Esophagus squamous epithelium (tissue), 5 donors: ENCODE measurements around the gene COQ7. TPM values are rescaled to one million over a fixed set of nuclear protein-coding genes. Genes with fewer than 3 reads are reported as not detected.

Source experiments
- DNase-seq: peaks from one replicate; lab custom pipeline; 2025; lab: John Stamatoyannopoulos, UW
- H3K27ac ChIP-seq, 4 donors: fragments of 200-600 bp; sonication (generic); one replicate each; pipeline ENCODE4 v1.5.1; 2016 to 2019; ENCODE audit warnings: mild to moderate bottlenecking in 1 of 4
- H3K27me3 ChIP-seq, 4 donors: fragments of 200-600 bp; sonication (generic); 1 replicate in 3 of 4; 2 replicates in 1 of 4; pipeline versions ENCODE4 v1.5.1 to v1.6.0; 2017 to 2021; ENCODE audit warnings: antibody characterized with exemption in 1 of 4
- H3K36me3 ChIP-seq, 3 donors: fragments of 200-600 bp; sonication (generic); one replicate each; pipeline ENCODE4 v1.5.1; 2016 to 2019
- H3K4me1 ChIP-seq, 3 donors: fragments of 200-600 bp; sonication (generic); one replicate each; pipeline ENCODE4 v1.5.1; 2017 to 2019
- H3K4me3 ChIP-seq, 4 donors: fragments of 200-600 bp; sonication (generic); 1 replicate in 3 of 4; 2 replicates in 1 of 4; pipeline ENCODE4 v1.5.1; 2016 to 2019; ENCODE audit warnings: mild to moderate bottlenecking in 2 of 4, moderate library complexity in 1 of 4
- H3K9me3 ChIP-seq, 3 donors: fragments of 200-600 bp; sonication (generic); one replicate each; pipeline ENCODE4 v1.5.1; 2016 to 2019
- POLR2A ChIP-seq, 4 donors: fragments of 450-650 bp; IDR thresholded peaks; one replicate each; pipeline ENCODE4 v1.6.1; 2017; ENCODE audit warnings: antibody characterized with exemption in 4 of 4, mild to moderate bottlenecking in 4 of 4, moderate library complexity in 3 of 4
- WGBS, 2 donors: methylation state at CpG; one replicate each; pipeline ENCODE4 v1.1.5; 2018; 5-methylcytosine and 5-hydroxymethylcytosine counted together
- intact Hi-C: fragments of 100-400 bp; cut with DNase I; formaldehyde crosslinking; loops from one replicate; pipeline ENCODE4 v1.15.0; 2022
- total RNA-seq, 4 donors: library from RNA; depleted of rRNA; stranded (reverse); fragments of >200 nt; gene quantifications; one replicate each; pipeline ENCODE4 v1.1.0, GENCODE V29; 2016
- TF ChIP-seq, protein P1 (sequence below), 6 experiments: fragments of 450-650 bp in 4 of 6; fragments of 200-600 bp in 2 of 6; sonication (generic) in 2 of 6; IDR thresholded peaks; one replicate each; pipeline ENCODE4 v1.5.1; 2016 to 2019; ENCODE audit warnings: antibody characterized with exemption in 6 of 6, mild to moderate bottlenecking in 4 of 6, moderate library complexity in 4 of 6
- donor health status: DM: yes; HTN: yes; CAD: no.

The COQ7 gene
- total RNA-seq, 4 donors from 2014 or later, result 5.6 to 14.4 (median 12.5) TPM

GRCh38 chr16:19029980-19030379 is 37.4 kb upstream of the COQ7 start:
- WGBS, 2 donors, result 57 to 88% methylated on average over 4 to 6 of the region's 6 CpGs
- no peaks in the 10 kb centered on the region for H3K4me1 ChIP-seq

DNA sequence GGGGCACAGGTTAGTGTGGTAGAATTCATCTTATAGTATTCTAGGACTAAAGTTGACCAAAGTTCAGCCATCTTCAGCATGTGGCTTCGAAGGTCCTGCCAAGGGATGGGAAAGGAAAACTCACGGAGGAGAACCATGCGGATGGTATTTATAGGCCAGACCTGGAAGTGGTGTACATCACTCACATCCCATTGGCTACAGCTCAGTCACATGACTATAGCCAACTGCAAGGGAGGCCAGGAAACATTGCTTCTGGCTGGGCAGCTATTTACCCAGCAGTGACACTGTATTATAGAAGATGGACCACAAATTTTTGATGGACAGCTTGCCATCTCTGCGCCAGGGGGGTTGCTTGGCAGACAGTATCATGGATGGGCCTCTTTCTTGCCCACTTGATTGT is 35.7 kb upstream of the COQ7 start:
- H3K27me3 ChIP-seq, result no peaks in the 10 kb centered on the region
- no peaks in the 10 kb centered on the region for H3K36me3 ChIP-seq
- intact Hi-C loops, result no loop called here
- DNase-seq, result no peak
- no peaks in the 10 kb centered on the region for H3K4me1 ChIP-seq
- H3K27ac ChIP-seq, result no peak overlapping the region
- no peak for TF ChIP-seq POLR2A (IDR thresholded peaks at IDR 0.05)
- TF ChIP-seq, protein P1, sequence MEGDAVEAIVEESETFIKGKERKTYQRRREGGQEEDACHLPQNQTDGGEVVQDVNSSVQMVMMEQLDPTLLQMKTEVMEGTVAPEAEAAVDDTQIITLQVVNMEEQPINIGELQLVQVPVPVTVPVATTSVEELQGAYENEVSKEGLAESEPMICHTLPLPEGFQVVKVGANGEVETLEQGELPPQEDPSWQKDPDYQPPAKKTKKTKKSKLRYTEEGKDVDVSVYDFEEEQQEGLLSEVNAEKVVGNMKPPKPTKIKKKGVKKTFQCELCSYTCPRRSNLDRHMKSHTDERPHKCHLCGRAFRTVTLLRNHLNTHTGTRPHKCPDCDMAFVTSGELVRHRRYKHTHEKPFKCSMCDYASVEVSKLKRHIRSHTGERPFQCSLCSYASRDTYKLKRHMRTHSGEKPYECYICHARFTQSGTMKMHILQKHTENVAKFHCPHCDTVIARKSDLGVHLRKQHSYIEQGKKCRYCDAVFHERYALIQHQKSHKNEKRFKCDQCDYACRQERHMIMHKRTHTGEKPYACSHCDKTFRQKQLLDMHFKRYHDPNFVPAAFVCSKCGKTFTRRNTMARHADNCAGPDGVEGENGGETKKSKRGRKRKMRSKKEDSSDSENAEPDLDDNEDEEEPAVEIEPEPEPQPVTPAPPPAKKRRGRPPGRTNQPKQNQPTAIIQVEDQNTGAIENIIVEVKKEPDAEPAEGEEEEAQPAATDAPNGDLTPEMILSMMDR (IDR thresholded peaks at IDR 0.05), result no peak
- H3K4me3 ChIP-seq, result no peak overlapping the region
- H3K9me3 ChIP-seq, result peaks cover 0 to 5% (median 0%) of the 10 kb centered on the region in 3 donors
- WGBS, 2 donors, result 39 to 68% methylated on average over 3 to 4 of the region's 4 CpGs

More at GRCh38 chr16:19029980-19030379, 37.4 kb upstream of the COQ7 start:
- DNase-seq, result no peak
- H3K9me3 ChIP-seq, result no peaks in the 10 kb centered on the region
- intact Hi-C loops, result no loop called here
- H3K4me3 ChIP-seq, result no peak overlapping the region
- no peaks in the 10 kb centered on the region for H3K27me3 ChIP-seq
- no peak overlapping the region for H3K27ac ChIP-seq
- TF ChIP-seq, protein P1 (IDR thresholded peaks at IDR 0.05), result no peak
- no peak for TF ChIP-seq POLR2A (IDR thresholded peaks at IDR 0.05)
- no peaks in the 10 kb centered on the region for H3K36me3 ChIP-seq

DNA sequence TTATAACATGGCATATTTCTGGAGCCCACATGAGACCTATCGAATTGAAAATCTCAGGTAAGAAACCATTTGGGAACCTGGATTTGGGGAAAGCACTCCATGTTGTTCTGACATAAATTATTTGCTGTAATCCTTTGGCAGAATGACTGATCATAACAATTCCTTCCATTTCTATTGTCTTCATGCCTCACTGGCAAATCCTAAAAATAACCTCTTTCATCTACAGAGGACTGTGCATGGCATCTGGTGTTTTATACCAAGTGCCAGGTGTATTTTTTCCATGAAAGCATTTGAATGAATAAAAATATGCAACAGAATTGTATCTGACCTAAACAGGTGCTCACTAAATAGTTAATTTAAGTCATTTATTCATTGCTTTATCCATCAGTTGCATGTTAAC is 33.7 kb upstream of the COQ7 start:
- no peak overlapping the region for H3K27ac ChIP-seq
- peaks cover 0 to 5% (median 0%) of the 10 kb centered on the region in 3 donors for H3K9me3 ChIP-seq
- no peak for TF ChIP-seq POLR2A (IDR thresholded peaks at IDR 0.05)
- intact Hi-C loops, result no loop called here
- no peaks in the 10 kb centered on the region for H3K4me1 ChIP-seq
- no peaks in the 10 kb centered on the region for H3K36me3 ChIP-seq
- DNase-seq, result no peak
- 79 to 100% methylated on average over 1 of the region's 1 CpG for WGBS, 2 donors
- H3K4me3 ChIP-seq, result no peak overlapping the region
- no peaks in the 10 kb centered on the region for H3K27me3 ChIP-seq

DNA sequence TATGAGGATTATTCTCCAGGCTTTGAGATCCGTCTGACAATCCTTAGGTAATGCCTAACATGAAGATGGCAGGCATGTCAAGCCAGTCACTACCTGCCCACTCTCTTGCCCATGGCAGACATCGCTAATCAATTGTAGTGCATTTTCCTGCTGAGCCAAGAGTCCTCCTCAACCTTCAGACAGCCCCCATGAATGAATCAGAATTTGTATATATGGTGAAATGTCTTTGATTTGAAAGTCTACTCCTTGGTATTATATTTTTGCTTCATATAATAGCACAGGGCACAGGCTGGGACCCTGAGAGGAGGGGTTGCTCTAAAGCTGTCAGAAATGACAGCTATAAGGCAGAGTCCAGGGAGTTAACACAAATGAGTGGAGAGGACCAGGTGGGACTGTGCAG is 27.0 kb upstream of the COQ7 start:
- no peaks in the 10 kb centered on the region for H3K27me3 ChIP-seq
- TF ChIP-seq, protein P1 (IDR thresholded peaks at IDR 0.05), result no peak
- no peak for TF ChIP-seq POLR2A (IDR thresholded peaks at IDR 0.05)
- intact Hi-C loops, result no loop called here
- no peaks in the 10 kb centered on the region for H3K36me3 ChIP-seq
- no peak for DNase-seq
- H3K27ac ChIP-seq, result no peak overlapping the region
- H3K9me3 ChIP-seq, result peaks cover 0 to 5% (median 0%) of the 10 kb centered on the region in 3 donors
- no peaks in the 10 kb centered on the region for H3K4me1 ChIP-seq
- no peak overlapping the region for H3K4me3 ChIP-seq
- 56 to 59% methylated on average over 2 of the region's 2 CpGs for whole genome bisulfite sequencing, 2 donors

- Histone ChIP-seq H3K27ac (no peak overlapping the region), H3K27me3 (no peaks in the 10 kb centered on the region), H3K9me3 (no peaks in the 10 kb centered on the region), H3K4me1 (no peaks in the 10 kb centered on the region), H3K36me3 (no peaks in the 10 kb centered on the region), H3K4me3 (no peak overlapping the region)
- TF ChIP-seq POLR2A (IDR thresholded peaks at IDR 0.05), result no peak
- TF ChIP-seq, protein P1 (IDR thresholded peaks at IDR 0.05), result no peak
- WGBS, 2 donors, result 90 to 95% methylated on average over 7 to 8 of the region's 11 CpGs
- intact Hi-C loops, result no loop called here
- no peak for DNase-seq
These were observed 22.6 kb upstream of the COQ7 start for GRCh38 chr16:19044769-19045168.

DNA sequence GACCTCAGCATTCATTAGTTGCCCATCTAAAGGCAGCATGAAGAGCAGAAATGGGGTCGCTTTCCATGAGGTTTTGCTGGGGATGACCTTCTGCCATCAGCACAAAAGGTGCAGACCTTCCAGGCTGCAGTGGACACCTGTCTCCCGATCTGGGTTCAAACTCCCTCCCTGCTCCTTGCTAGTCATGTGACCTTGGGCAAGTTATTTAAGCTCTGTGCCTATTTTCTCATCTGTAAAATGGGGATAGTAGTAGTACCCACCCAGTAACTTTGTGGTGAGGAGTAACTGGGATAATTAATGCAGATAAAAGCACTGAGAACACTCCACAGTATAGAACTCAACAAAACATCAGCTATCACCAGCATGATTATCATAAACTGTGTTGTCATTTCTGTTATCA is 21.4 kb upstream of the COQ7 start:
- H3K9me3 ChIP-seq, result no peaks in the 10 kb centered on the region
- H3K36me3 ChIP-seq, result no peaks in the 10 kb centered on the region
- intact Hi-C loops, result no loop called here
- no peaks in the 10 kb centered on the region for H3K4me1 ChIP-seq
- H3K27me3 ChIP-seq, result no peaks in the 10 kb centered on the region
- no peak for DNase-seq
- no peak overlapping the region for H3K4me3 ChIP-seq
- no peak overlapping the region for H3K27ac ChIP-seq
- 81 to 83% methylated on average over 1 to 2 of the region's 2 CpGs for WGBS, 2 donors
- TF ChIP-seq, protein P1 (IDR thresholded peaks at IDR 0.05), result no peak
- TF ChIP-seq POLR2A (IDR thresholded peaks at IDR 0.05), result no peak
